SU-DHL-6 (cell line): ENCODE measurements around the gene ORM1.
"Not testable (repeated sequence)": the region's sequence is repeated elsewhere in the genome, so short reads cannot be mapped to it uniquely, and the experiment has no call there.

ENCODE experiments used
- H2AFZ ChIP-seq: fragments of 200-600 bp; sonication (generic); 2 replicates; pipeline ENCODE4 v1.6.1; 2014; ENCODE audit warnings: low read depth, mild to moderate bottlenecking, moderate library complexity, mixed read lengths, antibody characterized with exemption, low read length; ENCODE audit not compliant: severe bottlenecking
- H3F3A ChIP-seq: fragments of 200-600 bp; shearing (Covaris generic); 2 replicates; pipeline ENCODE4 v1.6.0; 2016; ENCODE audit warnings: antibody characterized with exemption, mild to moderate bottlenecking; ENCODE audit not compliant: insufficient read depth
- H3K27ac ChIP-seq: fragments of 200-600 bp; sonication (generic); 2 replicates; pipeline ENCODE4 v1.5.1; 2016; ENCODE audit warnings: low read depth, mild to moderate bottlenecking, low read length, moderate library complexity, mixed read lengths
- H3K27me3 ChIP-seq: fragments of 200-600 bp; sonication (generic), shearing (Covaris generic); 2 replicates; pipeline ENCODE4 v1.6.0; 2014; ENCODE audit warnings: mild to moderate bottlenecking, low read length
- H3K36me3 ChIP-seq: fragments of 200-600 bp; sonication (generic); 2 replicates; pipeline ENCODE4 v1.6.1; 2014; ENCODE audit warnings: mild to moderate bottlenecking, low read length, mixed read lengths
- H3K4me2 ChIP-seq: fragments of 300-600, 200-600 bp; shearing (Covaris generic), sonication (generic); 2 replicates; pipeline ENCODE4 v1.6.0; 2014; ENCODE audit warnings: low read length, low read depth, mild to moderate bottlenecking; ENCODE audit not compliant: poor library complexity, severe bottlenecking
- H3K4me3 ChIP-seq: fragments of 200-600 bp; sonication (generic); 2 replicates; pipeline ENCODE4 v1.5.1; 2014; ENCODE audit warnings: antibody characterized with exemption, low read length, mild to moderate bottlenecking, mixed read lengths; ENCODE audit not compliant: insufficient read depth, poor library complexity, severe bottlenecking
- H3K79me2 ChIP-seq: fragments of 200-600 bp; sonication (generic); 2 replicates; pipeline ENCODE4 v1.6.1; 2014; ENCODE audit warnings: mild to moderate bottlenecking, low read length, moderate library complexity; ENCODE audit not compliant: insufficient read depth
- H3K9ac ChIP-seq: fragments of 200-600 bp; sonication (generic); 2 replicates; pipeline ENCODE4 v1.7.0; 2014; ENCODE audit warnings: mild to moderate bottlenecking, low read length
- H3K9me2 ChIP-seq: fragments of 200-600 bp; sonication (generic); replicated peaks from 2 replicates; pipeline ENCODE4 v1.6.1; 2014; ENCODE audit warnings: low read length; ENCODE audit not compliant: insufficient read depth
- H3K9me3 ChIP-seq: fragments of 200-600 bp; sonication (generic); 2 replicates; pipeline ENCODE4 v1.6.1; 2014; ENCODE audit warnings: low read length, mixed read lengths; ENCODE audit not compliant: insufficient read depth
- H4K20me1 ChIP-seq: fragments of 200-600 bp; sonication (generic); 2 replicates; pipeline ENCODE4 v1.6.1; 2014; ENCODE audit warnings: low read depth, mild to moderate bottlenecking, antibody characterized with exemption, low read length, moderate library complexity, mixed read lengths
- CTCF ChIP-seq: fragments of 200-600 bp; sonication (generic); IDR thresholded peaks from one replicate; pipeline ENCODE4 v1.5.1; 2017; ENCODE audit warnings: antibody characterized with exemption, mild to moderate bottlenecking, low read length, moderate library complexity; ENCODE audit not compliant: insufficient read depth, poor library complexity, severe bottlenecking
- EZH2phosphoT487 ChIP-seq: fragments of 200-600 bp; sonication (generic), shearing (Covaris generic); conservative IDR thresholded peaks from 2 replicates; pipeline ENCODE4 v1.6.1; 2018; ENCODE audit warnings: mild to moderate bottlenecking, antibody characterized with exemption, low read length, moderate library complexity, mixed read lengths

Gene ORM1

DNA sequence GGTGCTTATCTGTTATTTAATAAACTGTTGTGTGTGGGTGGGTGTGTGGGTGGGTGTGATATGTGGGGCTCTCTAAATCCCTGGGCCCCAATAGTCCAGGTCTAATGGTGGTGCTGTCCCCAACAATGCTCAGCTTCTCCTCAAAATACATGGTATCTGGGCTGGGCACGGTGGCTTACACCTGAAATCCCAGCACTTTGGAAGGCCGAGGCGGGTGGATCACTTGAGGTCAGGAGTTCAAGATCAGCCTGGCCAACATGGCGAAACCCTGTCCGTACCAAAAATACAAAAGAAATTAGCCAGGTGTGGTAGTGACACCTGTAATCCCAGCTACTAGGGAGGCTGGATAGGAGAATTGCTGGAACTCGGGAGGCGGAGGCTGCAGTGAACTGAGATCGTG is 4.5 kb upstream of the ORM1 start:
- Histone ChIP-seq H3K27ac (no peak overlapping the region), H3K4me3 (no peak overlapping the region), H2AFZ (no peak overlapping the region), H4K20me1 (no peaks in the 10 kb centered on the region), H3K9me3 (no peaks in the 10 kb centered on the region), H3K79me2 (no peaks in the 10 kb centered on the region), H3K9me2 (no peaks in the 10 kb centered on the region), H3F3A (no peaks in the 10 kb centered on the region), H3K4me2 (no peak overlapping the region), H3K36me3 (no peaks in the 10 kb centered on the region), H3K27me3 (no peaks in the 10 kb centered on the region), H3K9ac (no peak overlapping the region)
- no peak for TF ChIP-seq CTCF
- no peak for TF ChIP-seq EZH2phosphoT487

DNA sequence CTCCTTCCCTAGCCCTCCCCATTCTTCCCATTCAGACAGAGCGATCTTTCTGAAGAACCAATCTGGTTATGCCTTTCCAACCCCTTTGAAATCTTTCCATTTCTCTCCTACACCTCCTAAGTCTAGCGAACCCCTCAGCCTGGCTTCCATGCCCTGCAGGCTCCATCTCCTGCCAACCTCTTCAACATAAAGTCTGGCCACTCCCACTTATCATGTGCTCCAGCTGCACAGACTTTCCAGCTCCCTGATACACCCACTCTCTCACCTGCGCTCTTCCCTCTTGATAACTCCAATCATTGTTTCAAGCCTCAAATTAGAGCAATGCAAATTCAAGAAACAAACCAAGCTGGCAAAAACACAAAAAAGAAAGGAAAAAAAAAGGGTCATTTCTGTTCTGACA is 3.8 kb upstream of the ORM1 start:
- H3K27me3 ChIP-seq = no peaks in the 10 kb centered on the region
- no peaks in the 10 kb centered on the region for H3K79me2 ChIP-seq
- TF ChIP-seq EZH2phosphoT487 = no peak
- no peak for TF ChIP-seq CTCF
- H2AFZ ChIP-seq = no peak overlapping the region
- H3K27ac ChIP-seq = no peak overlapping the region
- H3K9ac ChIP-seq = no peak overlapping the region
- no peaks in the 10 kb centered on the region for H3F3A ChIP-seq
- H4K20me1 ChIP-seq = no peaks in the 10 kb centered on the region
- H3K4me2 ChIP-seq = no peak overlapping the region
- no peaks in the 10 kb centered on the region for H3K36me3 ChIP-seq
- H3K9me2 ChIP-seq = no peaks in the 10 kb centered on the region
- no peak overlapping the region for H3K4me3 ChIP-seq
- H3K9me3 ChIP-seq = no peaks in the 10 kb centered on the region

DNA sequence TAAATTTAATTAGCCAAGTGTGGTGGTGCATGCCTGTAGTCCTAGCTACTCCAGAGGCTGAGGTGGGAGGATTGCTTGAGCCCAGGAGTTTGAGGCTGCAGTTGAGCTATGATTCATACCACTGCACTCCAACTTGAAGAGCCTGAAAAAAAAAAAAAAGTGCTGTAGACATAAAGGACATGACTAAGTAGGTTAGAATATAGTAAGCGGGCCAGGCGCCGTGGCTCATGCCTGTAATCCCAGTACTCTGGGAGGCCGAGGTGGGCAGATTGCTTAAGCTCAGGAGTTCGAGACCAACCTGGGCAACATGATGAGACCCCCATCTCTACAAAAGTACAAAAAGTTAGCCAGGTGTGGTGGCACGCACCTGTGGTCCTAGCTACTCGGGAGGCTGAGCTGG is 2.2 kb upstream of the ORM1 start:
- not testable (repeated sequence) for H3K27ac ChIP-seq, H3K9me2 ChIP-seq, H3K4me2 ChIP-seq, H4K20me1 ChIP-seq, H2AFZ ChIP-seq, H3F3A ChIP-seq, H3K4me3 ChIP-seq, H3K9ac ChIP-seq, H3K9me3 ChIP-seq, H3K79me2 ChIP-seq, H3K36me3 ChIP-seq, H3K27me3 ChIP-seq

DNA sequence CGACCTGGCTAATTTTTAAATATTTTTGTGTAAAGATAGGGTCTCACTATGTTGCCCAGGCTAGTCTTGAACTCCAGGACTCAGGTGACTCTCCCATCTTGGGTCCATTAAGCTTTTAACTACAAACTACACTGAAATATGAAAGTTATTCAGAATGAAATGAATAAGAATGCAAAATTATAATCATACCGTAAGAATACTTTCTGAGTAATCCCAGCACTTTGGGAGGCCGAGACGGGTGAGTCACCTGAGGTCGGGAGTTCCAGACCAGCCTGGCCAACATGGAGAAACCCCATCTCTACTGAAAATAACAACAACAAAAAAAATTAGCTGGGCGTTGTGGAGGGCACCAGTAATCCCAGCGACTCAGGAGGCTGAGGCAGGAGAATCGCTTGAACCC is 1.1 kb upstream of the ORM1 start:
- no peaks in the 10 kb centered on the region for H4K20me1 ChIP-seq
- TF ChIP-seq EZH2phosphoT487 (no peak), CTCF (no peak)
- no peak overlapping the region for H3K4me3 ChIP-seq
- H3K36me3 ChIP-seq = no peaks in the 10 kb centered on the region
- no peaks in the 10 kb centered on the region for H3K79me2 ChIP-seq
- H3K4me2 ChIP-seq = no peak overlapping the region
- no peak overlapping the region for H3K9ac ChIP-seq
- H3K9me2 ChIP-seq = no peaks in the 10 kb centered on the region
- H2AFZ ChIP-seq = no peak overlapping the region
- H3K27me3 ChIP-seq = no peaks in the 10 kb centered on the region
- H3K9me3 ChIP-seq = no peaks in the 10 kb centered on the region
- H3F3A ChIP-seq = no peaks in the 10 kb centered on the region
- H3K27ac ChIP-seq = no peak overlapping the region

- H3F3A ChIP-seq, H3K27me3 ChIP-seq, H3K79me2 ChIP-seq, H3K9ac ChIP-seq, H3K4me2 ChIP-seq, H4K20me1 ChIP-seq, H3K9me2 ChIP-seq, H3K4me3 ChIP-seq, H2AFZ ChIP-seq, H3K36me3 ChIP-seq, H3K27ac ChIP-seq, H3K9me3 ChIP-seq: not testable (repeated sequence)
Observed at GRCh38 chr9:114322160-114322818, 609 bp upstream of the ORM1 start.

GRCh38 chr9:114323849-114324248 is 951 bp downstream of the ORM1 start:
- H3K27me3 ChIP-seq, H3K4me3 ChIP-seq, H3K4me2 ChIP-seq, H3K9me3 ChIP-seq, H3K27ac ChIP-seq, H3K36me3 ChIP-seq, H3F3A ChIP-seq, H2AFZ ChIP-seq, H4K20me1 ChIP-seq, H3K9ac ChIP-seq, H3K79me2 ChIP-seq, H3K9me2 ChIP-seq: not testable (repeated sequence)
